Keratinocyte (primary cell): ENCODE measurements around the gene FZD4.

Experiments
- CTCF ChIP-seq, 3 experiments: IDR thresholded peaks in 1 of 3; conservative IDR thresholded peaks in 1 of 3; optimal IDR thresholded peaks in 1 of 3; 2 replicates in 2 of 3; 3 replicates in 1 of 3; pipeline versions ENCODE3 to v1.5.1; 2011; ENCODE audit warnings: low read length in 3 of 3, mild to moderate bottlenecking in 3 of 3, moderate library complexity in 2 of 3, control low read depth in 1 of 3, inconsistent platforms in 1 of 3; ENCODE audit not compliant: insufficient read depth in 2 of 3; ENCODE audit errors: extremely low read depth in 1 of 3
- EZH2 ChIP-seq: IDR thresholded peaks from one replicate; pipeline ENCODE4 v1.6.1; 2012; ENCODE audit warnings: inconsistent platforms, mild to moderate bottlenecking, low read length, moderate library complexity

GRCh38 chr11:86912238-86912637 is 43.0 kb downstream of the FZD4 start:
- no peak for TF ChIP-seq CTCF (optimal IDR thresholded peaks at IDR 0.05 in 1 of 3, IDR thresholded peaks at IDR 0.05 in 1 of 3, conservative IDR thresholded peaks at IDR 0.05 in 1 of 3; ENCODE audit: extremely low read depth in 1 of 3, insufficient read depth in 2 of 3, low read length in 3 of 3)
- TF ChIP-seq EZH2: no peak
